Astrocyte (in vitro differentiated cells and primary cell): ENCODE measurements around the gene MRPL55.

Source experiments
- EZH2 ChIP-seq: IDR thresholded peaks from 2 replicates; pipeline ENCODE4 v1.6.1; 2012; ENCODE audit warnings: mild to moderate bottlenecking, low read length, inconsistent platforms; ENCODE audit not compliant: insufficient read depth
- TF ChIP-seq, protein P1 (sequence below): IDR thresholded peaks from 2 replicates; pipeline ENCODE4 v1.5.1; 2011; ENCODE audit warnings: low read depth, mild to moderate bottlenecking, inconsistent platforms, low read length, moderate library complexity; ENCODE audit not compliant: insufficient read depth

GRCh38 chr1:228105996-228106799 is 2.9 kb downstream of the MRPL55 start:
- TF ChIP-seq, protein P1, sequence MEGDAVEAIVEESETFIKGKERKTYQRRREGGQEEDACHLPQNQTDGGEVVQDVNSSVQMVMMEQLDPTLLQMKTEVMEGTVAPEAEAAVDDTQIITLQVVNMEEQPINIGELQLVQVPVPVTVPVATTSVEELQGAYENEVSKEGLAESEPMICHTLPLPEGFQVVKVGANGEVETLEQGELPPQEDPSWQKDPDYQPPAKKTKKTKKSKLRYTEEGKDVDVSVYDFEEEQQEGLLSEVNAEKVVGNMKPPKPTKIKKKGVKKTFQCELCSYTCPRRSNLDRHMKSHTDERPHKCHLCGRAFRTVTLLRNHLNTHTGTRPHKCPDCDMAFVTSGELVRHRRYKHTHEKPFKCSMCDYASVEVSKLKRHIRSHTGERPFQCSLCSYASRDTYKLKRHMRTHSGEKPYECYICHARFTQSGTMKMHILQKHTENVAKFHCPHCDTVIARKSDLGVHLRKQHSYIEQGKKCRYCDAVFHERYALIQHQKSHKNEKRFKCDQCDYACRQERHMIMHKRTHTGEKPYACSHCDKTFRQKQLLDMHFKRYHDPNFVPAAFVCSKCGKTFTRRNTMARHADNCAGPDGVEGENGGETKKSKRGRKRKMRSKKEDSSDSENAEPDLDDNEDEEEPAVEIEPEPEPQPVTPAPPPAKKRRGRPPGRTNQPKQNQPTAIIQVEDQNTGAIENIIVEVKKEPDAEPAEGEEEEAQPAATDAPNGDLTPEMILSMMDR = no peak
- TF ChIP-seq EZH2 = no peak
